GM21529 (cell line): Measurements from ENCODE around the gene MRPL36.

Source experiments
- ATAC-seq: cut with Tn5 transposase; IDR thresholded peaks from one replicate; pipeline ENCODE4 v1.9.1; 2021; ENCODE audit not compliant: unreplicated experiment

Gene MRPL36

GRCh38 chr5:1765880-1766235 lies 33.8 kb downstream of the MRPL36 start:
- no peak for ATAC-seq

- ATAC-seq: no peak
Observed at GRCh38 chr5:1765141-1765879, 34.3 kb downstream of the MRPL36 start.

GRCh38 chr5:1764606-1764960 lies 35.1 kb downstream of the MRPL36 start:
- ATAC-seq: no peak

- no peak for ATAC-seq
Observed at GRCh38 chr5:1763960-1764605, 35.6 kb downstream of the MRPL36 start.

GRCh38 chr5:1763548-1763911 lies 36.1 kb downstream of the MRPL36 start:
- ATAC-seq: no peak

GRCh38 chr5:1762883-1763547 lies 36.6 kb downstream of the MRPL36 start:
- ATAC-seq: no peak

- no peak for ATAC-seq
Observed at GRCh38 chr5:1762121-1762882, 37.3 kb downstream of the MRPL36 start.

- ATAC-seq: no peak
Observed at GRCh38 chr5:1761453-1761755, 38.2 kb downstream of the MRPL36 start.

- no peak for ATAC-seq
Observed at GRCh38 chr5:1760656-1761452, 38.8 kb downstream of the MRPL36 start.

- no peak for ATAC-seq
Observed at GRCh38 chr5:1760231-1760630, 39.4 kb downstream of the MRPL36 start.

GRCh38 chr5:1759378-1759970 lies 40.2 kb downstream of the MRPL36 start:
- no peak for ATAC-seq

- no peak for ATAC-seq
Observed at GRCh38 chr5:1758574-1758973, 41.1 kb downstream of the MRPL36 start.

- ATAC-seq: no peak
Observed at GRCh38 chr5:1757511-1757910, 42.1 kb downstream of the MRPL36 start.

GRCh38 chr5:1756481-1756880 lies 43.2 kb downstream of the MRPL36 start:
- ATAC-seq: no peak

- ATAC-seq: no peak
Observed at GRCh38 chr5:1755321-1755949, 44.2 kb downstream of the MRPL36 start.

- no peak for ATAC-seq
Observed at GRCh38 chr5:1754531-1755220, 45.0 kb downstream of the MRPL36 start.

- no peak for ATAC-seq
Observed at GRCh38 chr5:1753490-1753889, 46.1 kb downstream of the MRPL36 start.

GRCh38 chr5:1752881-1753280 lies 46.8 kb downstream of the MRPL36 start:
- no peak for ATAC-seq
